Gastroesophageal sphincter (tissue), 3 donors: ENCODE data around the gene IL23R.

Source experiments
- CTCF ChIP-seq, 4 experiments: fragments of 200-600 bp in 2 of 4; fragments of 450-650 bp in 2 of 4; sonication (generic) in 1 of 4; IDR thresholded peaks; one replicate each; pipeline ENCODE4 v1.5.1; 2017 to 2019; ENCODE audit warnings: antibody characterized with exemption in 4 of 4, mild to moderate bottlenecking in 2 of 4, moderate library complexity in 2 of 4
- EP300 ChIP-seq: sonication (generic); formaldehyde crosslinking; IDR thresholded peaks from one replicate; pipeline ENCODE4 v1.6.1; 2017; ENCODE audit warnings: antibody characterized with exemption, mild to moderate bottlenecking
- POLR2A ChIP-seq, 2 donors: fragments of 450-650 bp; IDR thresholded peaks; one replicate each; pipeline ENCODE4 v1.6.1; 2017; ENCODE audit warnings: antibody characterized with exemption in 2 of 2, mild to moderate bottlenecking in 2 of 2, moderate library complexity in 1 of 2
- POLR2AphosphoS5 ChIP-seq: sonication (generic); formaldehyde crosslinking; IDR thresholded peaks from one replicate; pipeline ENCODE4 v1.6.1; 2017; ENCODE audit warnings: antibody characterized with exemption

DNA sequence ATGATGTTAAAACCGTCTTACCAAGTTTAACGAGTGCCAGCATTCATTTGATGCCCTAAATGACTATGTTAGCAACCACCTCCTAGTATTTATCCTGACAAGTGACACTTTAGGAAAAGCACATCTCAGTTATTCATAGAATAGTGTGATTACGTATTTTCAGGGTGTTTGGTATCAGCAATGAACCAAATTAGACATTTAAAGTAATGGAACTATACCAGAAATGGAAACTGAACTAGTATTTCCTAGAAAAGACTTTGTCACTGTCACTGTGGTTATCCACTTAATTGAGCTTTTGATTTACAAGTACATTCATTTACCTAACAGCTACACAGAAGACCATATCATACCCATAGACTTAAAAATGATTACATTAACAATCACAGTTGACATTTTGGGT, 137.8 kb downstream of the IL23R start:
- no peak for TF ChIP-seq POLR2A (IDR thresholded peaks at IDR 0.05)
- TF ChIP-seq CTCF (IDR thresholded peaks at IDR 0.05): no peak
- TF ChIP-seq POLR2AphosphoS5: no peak
- no peak for TF ChIP-seq EP300
